ENCODE results near the gene STOML3.

DNA sequence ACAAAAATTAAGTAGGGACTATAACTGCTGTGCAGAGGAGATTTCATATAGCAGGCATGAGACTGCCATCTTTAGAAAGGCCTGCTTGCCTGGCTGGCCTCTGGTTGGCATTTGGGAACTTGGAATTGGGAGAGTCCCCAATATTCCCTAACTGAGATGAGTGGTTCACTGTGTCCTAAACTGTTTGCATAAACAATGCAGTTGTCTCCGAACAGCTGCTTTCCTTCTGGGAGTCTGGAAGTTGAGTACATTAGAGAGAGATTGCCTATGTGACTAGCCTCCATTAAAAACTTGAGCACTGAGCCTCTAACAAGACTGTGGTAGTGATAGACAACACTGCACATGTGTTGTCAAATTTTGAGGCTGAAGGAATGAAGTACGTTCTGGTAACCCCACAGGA lies 47.4 kb downstream of the STOML3 start:
- TF ChIP-seq, protein P1, sequence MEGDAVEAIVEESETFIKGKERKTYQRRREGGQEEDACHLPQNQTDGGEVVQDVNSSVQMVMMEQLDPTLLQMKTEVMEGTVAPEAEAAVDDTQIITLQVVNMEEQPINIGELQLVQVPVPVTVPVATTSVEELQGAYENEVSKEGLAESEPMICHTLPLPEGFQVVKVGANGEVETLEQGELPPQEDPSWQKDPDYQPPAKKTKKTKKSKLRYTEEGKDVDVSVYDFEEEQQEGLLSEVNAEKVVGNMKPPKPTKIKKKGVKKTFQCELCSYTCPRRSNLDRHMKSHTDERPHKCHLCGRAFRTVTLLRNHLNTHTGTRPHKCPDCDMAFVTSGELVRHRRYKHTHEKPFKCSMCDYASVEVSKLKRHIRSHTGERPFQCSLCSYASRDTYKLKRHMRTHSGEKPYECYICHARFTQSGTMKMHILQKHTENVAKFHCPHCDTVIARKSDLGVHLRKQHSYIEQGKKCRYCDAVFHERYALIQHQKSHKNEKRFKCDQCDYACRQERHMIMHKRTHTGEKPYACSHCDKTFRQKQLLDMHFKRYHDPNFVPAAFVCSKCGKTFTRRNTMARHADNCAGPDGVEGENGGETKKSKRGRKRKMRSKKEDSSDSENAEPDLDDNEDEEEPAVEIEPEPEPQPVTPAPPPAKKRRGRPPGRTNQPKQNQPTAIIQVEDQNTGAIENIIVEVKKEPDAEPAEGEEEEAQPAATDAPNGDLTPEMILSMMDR (IDR thresholded peaks at IDR 0.05) = no peak
- TF ChIP-seq POLR2A (IDR thresholded peaks at IDR 0.05) = no peak

Data from Peyer's patch (tissue), 4 donors.